IMR-90 (cell line): ENCODE results near the gene FAF2. TPM values are rescaled to one million over a fixed set of nuclear protein-coding genes. Genes with fewer than 3 reads are reported as not detected.

Experiments
- ATAC-seq: fragments of 200-7000 bp; cut with Tn5 transposase; 2 replicates; pipeline ENCODE4 v1.9.1; 2020; ENCODE audit warnings: low read depth, mild to moderate bottlenecking, moderate library complexity
- BruUV-seq: library from RNA; stranded (reverse); fragments of 400-500 nt; replicated peaks from 2 replicates; lab custom pipeline; 2021; lab: Mats Ljungman, UMichigan
- CTCF ChIA-PET: fragments of 300-600 bp; formaldehyde crosslinking; extraction: SDS; loops from one replicate; lab custom pipeline; 2021; ENCODE audit warnings: antibody characterized with exemption; lab: Yijun Ruan, JAX
- POLR2A ChIA-PET: fragments of 300-600 bp; sonication (Branson Sonifier 250); formaldehyde crosslinking; loops from one replicate; lab custom pipeline; 2022; ENCODE audit warnings: antibody characterized with exemption; ENCODE audit not compliant: unreplicated experiment; lab: Charles Lee
- DNase-seq: peaks from one replicate; pipeline ENCODE4 v3.0.0; 2013
- H2AFZ ChIP-seq: replicated peaks from 2 replicates; pipeline ENCODE3; 2013; ENCODE audit warnings: low read length, mild to moderate bottlenecking; ENCODE audit not compliant: poor library complexity
- H2AK5ac ChIP-seq: 2 replicates; pipeline ENCODE4 v1.6.1; 2013; ENCODE audit warnings: low read depth, low read length, inconsistent platforms
- H2AK9ac ChIP-seq: replicated peaks from 2 replicates; pipeline ENCODE3; 2013; ENCODE audit warnings: mild to moderate bottlenecking, low read depth, low read length, moderate library complexity; ENCODE audit not compliant: poor library complexity
- H2BK120ac ChIP-seq: 2 replicates; pipeline ENCODE4 v1.6.1; 2013; ENCODE audit warnings: low read depth, low read length, inconsistent platforms
- H2BK15ac ChIP-seq: 3 replicates; pipeline ENCODE4 v1.6.1; 2013; ENCODE audit warnings: low read depth, low read length, inconsistent platforms
- H2BK20ac ChIP-seq: 2 replicates; pipeline ENCODE4 v1.6.1; 2013; ENCODE audit warnings: low read depth, mild to moderate bottlenecking, inconsistent platforms, low read length, moderate library complexity
- H2BK5ac ChIP-seq: 2 replicates; pipeline ENCODE4 v1.6.1; 2013; ENCODE audit warnings: mild to moderate bottlenecking, low read depth, low read length, inconsistent platforms; ENCODE audit not compliant: poor library complexity, severe bottlenecking
- H3K14ac ChIP-seq: replicated peaks from 2 replicates; pipeline ENCODE4 v1.6.1; 2013; ENCODE audit warnings: low read depth, low read length, inconsistent platforms
- H3K18ac ChIP-seq: 2 replicates; pipeline ENCODE4 v1.6.1; 2013; ENCODE audit warnings: low read depth, low read length, control low read depth
- H3K23ac ChIP-seq: 2 replicates; pipeline ENCODE4 v1.6.1; 2013; ENCODE audit warnings: low read depth, low read length, inconsistent platforms
- H3K27ac ChIP-seq: 2 replicates; pipeline ENCODE4 v1.5.1; 2013; ENCODE audit warnings: mild to moderate bottlenecking, control low read depth, low read length; ENCODE audit not compliant: insufficient read depth
- H3K27me3 ChIP-seq: 2 replicates; pipeline ENCODE4 v1.6.1; 2013; ENCODE audit warnings: low read length; ENCODE audit not compliant: control insufficient read depth, insufficient read depth
- H3K36me3 ChIP-seq: 2 replicates; pipeline ENCODE4 v1.6.1; 2013; ENCODE audit warnings: low read length, mixed read lengths; ENCODE audit not compliant: control insufficient read depth, insufficient read depth
- H3K4ac ChIP-seq: 2 replicates; pipeline ENCODE4 v1.6.1; 2013; ENCODE audit warnings: low read depth, low read length, inconsistent platforms
- H3K4me1 ChIP-seq: 2 replicates; pipeline ENCODE4 v1.6.1; 2013; ENCODE audit warnings: low read length, mixed read lengths; ENCODE audit not compliant: control insufficient read depth, insufficient read depth
- H3K4me2 ChIP-seq: 2 replicates; pipeline ENCODE4 v1.6.1; 2013; ENCODE audit warnings: low read depth, mild to moderate bottlenecking, control low read depth, low read length, moderate library complexity
- H3K4me3 ChIP-seq: 2 replicates; pipeline ENCODE4 v1.5.1; 2013; ENCODE audit warnings: low read depth, mild to moderate bottlenecking, control low read depth, low read length, moderate library complexity; ENCODE audit not compliant: insufficient read depth
- H3K56ac ChIP-seq: 2 replicates; pipeline ENCODE4 v1.6.1; 2013; ENCODE audit warnings: low read length, inconsistent platforms; ENCODE audit not compliant: insufficient read depth; ENCODE audit errors: extremely low read depth
- H3K79me1 ChIP-seq, 2 experiments: 2 replicates each; pipeline ENCODE4 v1.6.1; 2013; ENCODE audit warnings: low read length in 2 of 2, inconsistent platforms in 1 of 2, low read depth in 1 of 2
- H3K9ac ChIP-seq: 2 replicates; pipeline ENCODE4 v1.6.1; 2013; ENCODE audit warnings: low read depth, low read length, control low read depth
- H3K9me1 ChIP-seq: 2 replicates; pipeline ENCODE4 v1.6.1; 2013; ENCODE audit warnings: low read length, inconsistent platforms; ENCODE audit not compliant: insufficient read depth
- H3K9me3 ChIP-seq: 2 replicates; pipeline ENCODE4 v1.6.1; 2013; ENCODE audit warnings: low read length; ENCODE audit not compliant: control insufficient read depth, insufficient read depth
- H4K20me1 ChIP-seq: 2 replicates; pipeline ENCODE4 v1.6.1; 2013; ENCODE audit warnings: low read length, inconsistent platforms; ENCODE audit not compliant: insufficient read depth
- H4K5ac ChIP-seq: 2 replicates; pipeline ENCODE4 v1.6.1; 2013; ENCODE audit warnings: mild to moderate bottlenecking, low read depth, low read length, control low read depth
- H4K8ac ChIP-seq, 2 experiments: 2 replicates each; pipeline ENCODE4 v1.6.1; 2013; ENCODE audit warnings: low read depth in 2 of 2, low read length in 2 of 2, control low read depth in 1 of 2, inconsistent platforms in 1 of 2
- H4K91ac ChIP-seq: 2 replicates; pipeline ENCODE4 v1.6.1; 2013; ENCODE audit warnings: low read depth, low read length, inconsistent platforms; ENCODE audit not compliant: insufficient read depth
- BHLHE40 ChIP-seq: fragments of 150-350 bp; IDR thresholded peaks from 2 replicates; pipeline ENCODE4 v1.6.1; 2016; ENCODE audit warnings: mild to moderate bottlenecking, low read depth, low read length
- WGBS, 2 experiments: methylation state at CpG; one replicate each; pipeline versions ENCODE4 v1.1.5 to v1.1.7; 2013; ENCODE audit warnings: missing lambda C conversion rate in 2 of 2; ENCODE audit not compliant: insufficient read length in 1 of 2; ENCODE audit errors: extremely low coverage in 2 of 2; 5-methylcytosine and 5-hydroxymethylcytosine counted together
- dilution Hi-C: fragments of 300-500 bp; cut with HindIII; formaldehyde crosslinking; loops from one replicate; pipeline ENCODE4 v1.14.3; 2018; ENCODE audit warnings: low sequenced_read_pairs; ENCODE audit not compliant: unreplicated experiment
- in situ Hi-C: fragments of 300-500 bp; cut with MboI; formaldehyde crosslinking; loops from 3 replicates; pipeline ENCODE4 v1.14.3; 2019; ENCODE audit warnings: low sequenced_read_pairs, inconsistent platforms, mixed read lengths
- intact Hi-C: fragments of 100-400 bp; cut with micrococcal nuclease; formaldehyde crosslinking; loops from 2 replicates; pipeline ENCODE4 v1.10.0; 2022
- polyA plus RNA-seq, 3 experiments: library from polyadenylated mRNA; depleted of rRNA; stranded (reverse); fragments of >200 nt; gene quantifications; 2 replicates each; pipeline ENCODE4 v1.2.3, GENCODE V29; 2012; ENCODE audit warnings: low replicate concordance in 1 of 3
- total RNA-seq: library from RNA; depleted of rRNA; stranded (reverse); fragments of >200 nt; gene quantifications from 2 replicates; pipeline ENCODE4 v1.2.3, GENCODE V29; 2012
- TF ChIP-seq, protein P1 (sequence below): fragments of 150-350 bp; IDR thresholded peaks from 2 replicates; pipeline ENCODE4 v1.6.1; 2017; ENCODE audit warnings: mild to moderate bottlenecking, antibody characterized with exemption, low read length, low read depth

Gene FAF2
- total and polyA plus RNA-seq, 2 of the 4 experiments (the other 2 are of a cell fraction): 32.9 to 47.0 TPM

DNA sequence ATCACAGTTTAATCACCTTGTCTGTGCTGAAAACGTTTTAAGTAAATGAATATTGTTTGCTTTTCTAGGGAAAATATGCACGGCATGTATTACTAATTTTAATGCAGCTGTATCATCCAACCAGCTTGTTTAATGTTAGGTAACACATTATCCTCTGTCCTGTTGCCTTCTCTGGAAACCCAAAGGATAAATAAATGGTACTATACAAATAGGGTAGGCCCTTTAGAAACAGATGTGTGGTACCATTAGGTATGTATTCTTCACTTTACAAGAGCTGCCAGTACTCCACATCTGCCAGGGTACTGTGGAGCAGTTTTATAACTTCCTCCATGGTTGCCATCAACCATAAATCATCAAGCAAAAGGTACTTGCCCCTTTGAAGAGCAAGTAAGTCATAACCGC lies 42.9 kb downstream of the FAF2 start:
- H4K20me1 ChIP-seq: peaks cover 13% of the 10 kb centered on the region; the same call in 1 of the 2 replicates
- no peak overlapping the region for H3K4me3 ChIP-seq
- no peak overlapping the region for H3K56ac ChIP-seq
- no peak overlapping the region for H2BK15ac ChIP-seq
- no TSS peak for BruUV-seq
- peak overlapping the region; percentile 69; the same call in 1 of the 2 replicates for H3K4ac ChIP-seq
- no peak overlapping the region for H2AFZ ChIP-seq
- ATAC-seq (peak; percentile 90), DNase-seq (peak; percentile 79)
- H2BK120ac ChIP-seq: peak overlapping the region; percentile 23; the same call in 1 of the 2 replicates
- dilution Hi-C loops (no loop called here), in situ Hi-C loops (no loop called here), intact Hi-C loops (no loop called here)
- TF ChIP-seq, protein P1, sequence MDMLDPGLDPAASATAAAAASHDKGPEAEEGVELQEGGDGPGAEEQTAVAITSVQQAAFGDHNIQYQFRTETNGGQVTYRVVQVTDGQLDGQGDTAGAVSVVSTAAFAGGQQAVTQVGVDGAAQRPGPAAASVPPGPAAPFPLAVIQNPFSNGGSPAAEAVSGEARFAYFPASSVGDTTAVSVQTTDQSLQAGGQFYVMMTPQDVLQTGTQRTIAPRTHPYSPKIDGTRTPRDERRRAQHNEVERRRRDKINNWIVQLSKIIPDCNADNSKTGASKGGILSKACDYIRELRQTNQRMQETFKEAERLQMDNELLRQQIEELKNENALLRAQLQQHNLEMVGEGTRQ: no peak
- TF ChIP-seq BHLHE40: peak; percentile 38; the same call in 1 of the 2 replicates
- no peaks in the 10 kb centered on the region for H3K9me3 ChIP-seq
- peak overlapping the region; percentile 60 for H2BK5ac ChIP-seq
- no peak overlapping the region for H3K23ac ChIP-seq
- no peak overlapping the region for H3K9ac ChIP-seq
- peaks cover 20% of the 10 kb centered on the region for H3K9me1 ChIP-seq
- H4K8ac ChIP-seq: peak overlapping the region in 1 of 2 experiments; percentile 20; a peak in 1 of 4 replicates
- H3K4me2 ChIP-seq: peak overlapping the region; percentile 51; the same call in 1 of the 2 replicates
- H3K79me1 ChIP-seq: peaks cover 42 to 55% of the 10 kb centered on the region in 2 experiments
- H3K4me1 ChIP-seq: peaks cover 10% of the 10 kb centered on the region
- no peaks in the 10 kb centered on the region for H3K27me3 ChIP-seq
- POLR2A ChIA-PET: no interaction called here
- H4K5ac ChIP-seq: no peak overlapping the region; the same call in 1 of the 2 replicates
- 88% methylated on average over 1 of the region's 3 CpGs; no CpG with 5 or more reads in 1 of the 2 experiments for WGBS, 2 experiments
- peaks cover 40% of the 10 kb centered on the region for H3K36me3 ChIP-seq
- no peak overlapping the region for H3K27ac ChIP-seq
- peak overlapping the region; percentile 18; the same call in 1 of the 2 replicates for H2BK20ac ChIP-seq
- peak overlapping the region; percentile 43; the same call in 1 of the 2 replicates for H4K91ac ChIP-seq
- no peak overlapping the region for H2AK9ac ChIP-seq
- H3K18ac ChIP-seq: peak overlapping the region; percentile 49; the same call in 1 of the 2 replicates
- no peak overlapping the region for H3K14ac ChIP-seq
- H2AK5ac ChIP-seq: no peak overlapping the region; the same call in 1 of the 2 replicates
- CTCF ChIA-PET: interaction anchor here (1.3 kb wide), 1 partner anchor 8 kb away, joined by 4 read pairs; no protein-coding TSS in a partner anchor
